H1 (cell line): ENCODE results near the gene AQP12A. TPM values are rescaled to one million over a fixed set of nuclear protein-coding genes. Genes with fewer than 3 reads are reported as not detected.

Source experiments
- polyA plus RNA-seq, 7 experiments: library from polyadenylated mRNA; depleted of rRNA in 3 of 7; stranded (reverse) in 5 of 7; unstranded in 2 of 7; fragments of >200 nt in 5 of 7; fragments of 200-250 nt in 2 of 7; gene quantifications; 1 replicate in 5 of 7; 2 replicates in 1 of 7; 4 replicates in 1 of 7; pipeline versions ENCODE4 v1.2.1 to v1.2.3, GENCODE V29; 2011 to 2013; ENCODE audit warnings: missing spikeins in 2 of 7, mixed read lengths in 2 of 7
- total RNA-seq: library from RNA; stranded (reverse); fragmentation: NEBNext Ultra II Directional; extraction: Animal tissue kit (Norgen Biotek cat#: 25700); gene quantifications from 2 replicates; pipeline ENCODE4 v1.2.1, GENCODE V29; 2021
- TF ChIP-seq, protein P1 (sequence below): IDR thresholded peaks from 2 replicates; pipeline ENCODE4 v1.6.1; 2012; ENCODE audit warnings: low read length, inconsistent platforms

The AQP12A gene
- total and polyA plus RNA-seq, 2 of the 8 experiments (the other 6 are each of a cell fraction or from before 2014, with no cell fraction given) = not detected

DNA sequence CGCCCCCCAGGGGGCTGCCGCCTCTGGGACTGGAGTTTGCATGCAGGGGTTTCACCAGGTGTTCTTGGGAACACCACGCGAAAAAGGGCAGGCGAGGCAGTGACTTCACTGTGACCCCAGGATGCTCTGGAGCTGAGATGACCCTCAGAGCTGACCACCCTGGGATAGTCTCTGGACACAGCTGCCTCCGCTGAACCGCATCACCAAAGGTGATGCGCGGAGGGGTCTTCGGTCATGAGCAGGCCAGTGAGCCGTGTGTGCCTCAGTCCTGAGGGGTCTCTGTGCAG is 48.9 kb upstream of the AQP12A start (continued):
- TF ChIP-seq, protein P1, sequence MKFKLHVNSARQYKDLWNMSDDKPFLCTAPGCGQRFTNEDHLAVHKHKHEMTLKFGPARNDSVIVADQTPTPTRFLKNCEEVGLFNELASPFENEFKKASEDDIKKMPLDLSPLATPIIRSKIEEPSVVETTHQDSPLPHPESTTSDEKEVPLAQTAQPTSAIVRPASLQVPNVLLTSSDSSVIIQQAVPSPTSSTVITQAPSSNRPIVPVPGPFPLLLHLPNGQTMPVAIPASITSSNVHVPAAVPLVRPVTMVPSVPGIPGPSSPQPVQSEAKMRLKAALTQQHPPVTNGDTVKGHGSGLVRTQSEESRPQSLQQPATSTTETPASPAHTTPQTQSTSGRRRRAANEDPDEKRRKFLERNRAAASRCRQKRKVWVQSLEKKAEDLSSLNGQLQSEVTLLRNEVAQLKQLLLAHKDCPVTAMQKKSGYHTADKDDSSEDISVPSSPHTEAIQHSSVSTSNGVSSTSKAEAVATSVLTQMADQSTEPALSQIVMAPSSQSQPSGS = no peak
